GM12878 (cell line): ENCODE measurements around the gene RNF175. TPM values are rescaled to one million over a fixed set of nuclear protein-coding genes. Genes with fewer than 3 reads are reported as not detected.

Experiments used
- ATAC-seq: fragments of 200-7000 bp; cut with Tn5 transposase; 3 replicates; pipeline ENCODE4 v1.9.1; 2020; ENCODE audit warnings: mild to moderate bottlenecking, moderate library complexity
- BruUV-seq: library from RNA; stranded (reverse); fragments of 400-500 nt; replicated peaks from 2 replicates; lab custom pipeline; 2021; lab: Mats Ljungman, UMichigan
- CTCF ChIA-PET: fragments of 300-600 bp; sonication (Branson Sonifier 250); formaldehyde crosslinking; extraction: SDS; loops from one replicate; lab custom pipeline; 2021; ENCODE audit warnings: inconsistent platforms; lab: Yijun Ruan, JAX
- POLR2A ChIA-PET: fragments of 350-600 bp; formaldehyde crosslinking; extraction: SDS; loops from one replicate; lab custom pipeline; 2021; ENCODE audit warnings: inconsistent platforms; lab: Charles Lee
- RAD21 ChIA-PET: fragments of 300-600 bp; sonication (Branson Sonifier 250); formaldehyde crosslinking; loops from one replicate; lab custom pipeline; 2023; ENCODE audit warnings: antibody characterized with exemption; ENCODE audit not compliant: unreplicated experiment; lab: Charles Lee
- SMC1A ChIA-PET: fragments of 300-600 bp; sonication (Branson Sonifier 250); formaldehyde crosslinking; loops from one replicate; lab custom pipeline; 2023; ENCODE audit not compliant: unreplicated experiment, uncharacterized antibody; lab: Charles Lee
- DNase-seq: peaks from one replicate; pipeline ENCODE4 v3.0.0-alpha.2; 2011; ENCODE audit warnings: low read depth, low spot score
- FAIRE-seq: peaks from 3 replicates; lab custom pipeline; 2011; peaks lifted over from hg19 to GRCh38; lab: Jason Lieb, UNC
- H2AFZ ChIP-seq: 2 replicates; pipeline ENCODE4 v1.6.0; 2011; ENCODE audit warnings: low read depth, low read length, control low read depth; ENCODE audit not compliant: control insufficient read depth
- H3K27ac ChIP-seq: 2 replicates; pipeline ENCODE4 v1.5.1; 2011; ENCODE audit warnings: control low read depth; ENCODE audit not compliant: control insufficient read depth, insufficient read depth
- H3K27me3 ChIP-seq, 2 experiments: replicated peaks in 1 of 2; 2 replicates each; pipeline versions ENCODE4 v1.6.0 to v1.6.1; 2011; ENCODE audit warnings: low read length in 1 of 2; ENCODE audit not compliant: control insufficient read depth in 2 of 2, insufficient read depth in 2 of 2
- H3K36me3 ChIP-seq, 2 experiments: 2 replicates each; pipeline ENCODE4 v1.5.1; 2011; ENCODE audit warnings: low read length in 1 of 2; ENCODE audit not compliant: control insufficient read depth in 2 of 2, insufficient read depth in 2 of 2
- H3K4me1 ChIP-seq: 2 replicates; pipeline ENCODE4 v1.6.1; 2011; ENCODE audit warnings: mild to moderate bottlenecking, low read length, moderate library complexity, mixed read lengths; ENCODE audit not compliant: control insufficient read depth, insufficient read depth
- H3K4me2 ChIP-seq: 2 replicates; pipeline ENCODE4 v1.6.0; 2011; ENCODE audit warnings: control low read depth; ENCODE audit not compliant: control insufficient read depth, insufficient read depth
- H3K4me3 ChIP-seq: fragments of 200-600 bp; sonication (generic); 2 replicates; pipeline ENCODE4 v1.5.1; 2016
- H3K79me2 ChIP-seq: 2 replicates; pipeline ENCODE4 v1.6.0; 2011; ENCODE audit warnings: low read length; ENCODE audit not compliant: control insufficient read depth, insufficient read depth
- H3K9ac ChIP-seq: 2 replicates; pipeline ENCODE4 v1.8.0; 2011; ENCODE audit warnings: low read length, control low read depth, mixed read lengths; ENCODE audit not compliant: control insufficient read depth, insufficient read depth
- H3K9me3 ChIP-seq: replicated peaks from 3 replicates; pipeline ENCODE4 v1.5.1; 2011; ENCODE audit warnings: mild to moderate bottlenecking, low read length; ENCODE audit not compliant: control insufficient read depth, insufficient read depth
- H4K20me1 ChIP-seq: 2 replicates; pipeline ENCODE4 v1.6.0; 2011; ENCODE audit not compliant: control insufficient read depth, insufficient read depth
- ESRRA ChIP-seq: IDR thresholded peaks from 2 replicates; pipeline ENCODE4 v1.6.1; 2012; ENCODE audit warnings: mild to moderate bottlenecking, low read length, improper control_type of control experiment
- SMAD5 ChIP-seq: IDR thresholded peaks from 2 replicates; pipeline ENCODE4 v1.6.1; 2016; ENCODE audit warnings: antibody characterized with exemption, low read depth
- WGBS: methylation state at CpG from one replicate; pipeline ENCODE4 v1.1.6; 2016; ENCODE audit warnings: low lambda C conversion rate; ENCODE audit not compliant: insufficient replicate concordance, insufficient coverage; ENCODE audit errors: missing lambda C conversion rate; 5-methylcytosine and 5-hydroxymethylcytosine counted together
- in situ Hi-C: fragments of 300-500 bp; cut with MboI; formaldehyde crosslinking; loops from 9 replicates; pipeline ENCODE4 v1.14.3; 2018; ENCODE audit warnings: mixed read lengths
- intact Hi-C: fragments of 100-400 bp; cut with micrococcal nuclease; formaldehyde crosslinking; loops from one replicate; pipeline ENCODE4 v1.14.2; 2022; ENCODE audit not compliant: unreplicated experiment
- polyA plus RNA-seq, 11 experiments: library from polyadenylated mRNA; depleted of rRNA in 4 of 11; unstranded in 6 of 11; stranded (reverse) in 5 of 11; fragments of >200 nt; fragmentation: Nextera tagmentation in 4 of 11; fragmentation: Illumina TruSeq in 1 of 11; extraction: Ambion mirVana in 4 of 11; extraction: Trizol in 1 of 11; gene quantifications; 1 replicate in 1 of 11; 2 replicates in 10 of 11; pipeline versions ENCODE4 v1.2.1 to v1.2.3, GENCODE V29; 2011 to 2016; ENCODE audit warnings: inconsistent platforms in 2 of 11, missing spikeins in 2 of 11, low read depth in 1 of 11
- total RNA-seq, 4 experiments: library from RNA; depleted of rRNA in 3 of 4; stranded (reverse); fragments of >200 nt in 3 of 4; fragmentation: Illumina TruSeq in 1 of 4; extraction: Trizol in 1 of 4; gene quantifications; 2 replicates each; pipeline versions ENCODE4 v1.2.1 to v1.2.3, GENCODE V29; 2013 to 2021
- TF ChIP-seq, protein P1 (sequence below): fragments of 450-650 bp; IDR thresholded peaks from 2 replicates; pipeline ENCODE4 v1.6.1; 2017; ENCODE audit warnings: antibody characterized with exemption, mild to moderate bottlenecking, moderate library complexity

RNF175 gene
- total and polyA plus RNA-seq, 10 of the 15 experiments (the other 5 are each of a cell fraction or from before 2014, with no cell fraction given), result not detected

- FAIRE-seq, result no peak
- H3K9ac ChIP-seq, result no peak overlapping the region
- no peak overlapping the region for H3K27ac ChIP-seq
- in situ Hi-C loops, result no loop called here
- intact Hi-C loops, result no loop called here
- no peak for TF ChIP-seq SMAD5
- TF ChIP-seq, protein P1, sequence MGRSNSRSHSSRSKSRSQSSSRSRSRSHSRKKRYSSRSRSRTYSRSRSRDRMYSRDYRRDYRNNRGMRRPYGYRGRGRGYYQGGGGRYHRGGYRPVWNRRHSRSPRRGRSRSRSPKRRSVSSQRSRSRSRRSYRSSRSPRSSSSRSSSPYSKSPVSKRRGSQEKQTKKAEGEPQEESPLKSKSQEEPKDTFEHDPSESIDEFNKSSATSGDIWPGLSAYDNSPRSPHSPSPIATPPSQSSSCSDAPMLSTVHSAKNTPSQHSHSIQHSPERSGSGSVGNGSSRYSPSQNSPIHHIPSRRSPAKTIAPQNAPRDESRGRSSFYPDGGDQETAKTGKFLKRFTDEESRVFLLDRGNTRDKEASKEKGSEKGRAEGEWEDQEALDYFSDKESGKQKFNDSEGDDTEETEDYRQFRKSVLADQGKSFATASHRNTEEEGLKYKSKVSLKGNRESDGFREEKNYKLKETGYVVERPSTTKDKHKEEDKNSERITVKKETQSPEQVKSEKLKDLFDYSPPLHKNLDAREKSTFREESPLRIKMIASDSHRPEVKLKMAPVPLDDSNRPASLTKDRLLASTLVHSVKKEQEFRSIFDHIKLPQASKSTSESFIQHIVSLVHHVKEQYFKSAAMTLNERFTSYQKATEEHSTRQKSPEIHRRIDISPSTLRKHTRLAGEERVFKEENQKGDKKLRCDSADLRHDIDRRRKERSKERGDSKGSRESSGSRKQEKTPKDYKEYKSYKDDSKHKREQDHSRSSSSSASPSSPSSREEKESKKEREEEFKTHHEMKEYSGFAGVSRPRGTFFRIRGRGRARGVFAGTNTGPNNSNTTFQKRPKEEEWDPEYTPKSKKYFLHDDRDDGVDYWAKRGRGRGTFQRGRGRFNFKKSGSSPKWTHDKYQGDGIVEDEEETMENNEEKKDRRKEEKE, result no peak
- TF ChIP-seq ESRRA, result no peak
- WGBS, result 48% methylated on average over 9 of the region's 9 CpGs
- no peaks in the 10 kb centered on the region; the same call in 1 of the 2 replicates for H4K20me1 ChIP-seq
- H3K4me1 ChIP-seq, result peaks cover 6% of the 10 kb centered on the region; the same call in 1 of the 2 replicates
- H3K79me2 ChIP-seq, result no peaks in the 10 kb centered on the region
- no TSS peak for BruUV-seq
- ChIA-PET RAD21 (no interaction called here), CTCF (no interaction called here), SMC1A (no interaction called here), POLR2A (no interaction called here)
- H3K4me3 ChIP-seq, result no peak overlapping the region
- peaks cover 6 to 26% of the 10 kb centered on the region in 2 experiments for H3K27me3 ChIP-seq
- peak overlapping the region; percentile 79; the same call in 1 of the 2 replicates for H3K4me2 ChIP-seq
- H3K9me3 ChIP-seq, result peaks cover 11% of the 10 kb centered on the region
- ATAC-seq, result no peak; the same call in 2 of the 3 replicates
- no peaks in the 10 kb centered on the region for H3K36me3 ChIP-seq
- peak overlapping the region; percentile 67; the same call in 1 of the 2 replicates for H2AFZ ChIP-seq
- DNase-seq, result no peak
Observed at GRCh38 chr4:153684971-153685371, 74.9 kb downstream of the RNF175 start.
